Esophagus squamous epithelium (tissue), 4 donors: Measurements from ENCODE around the gene LILRB1.

Experiments used
- POLR2A ChIP-seq, 4 donors: fragments of 450-650 bp; IDR thresholded peaks; one replicate each; pipeline ENCODE4 v1.6.1; 2017; ENCODE audit warnings: antibody characterized with exemption in 4 of 4, mild to moderate bottlenecking in 4 of 4, moderate library complexity in 3 of 4
- TF ChIP-seq, protein P1 (sequence below), 6 experiments: fragments of 450-650 bp in 4 of 6; fragments of 200-600 bp in 2 of 6; sonication (generic) in 2 of 6; IDR thresholded peaks; one replicate each; pipeline ENCODE4 v1.5.1; 2016 to 2019; ENCODE audit warnings: antibody characterized with exemption in 6 of 6, mild to moderate bottlenecking in 4 of 6, moderate library complexity in 4 of 6

DNA sequence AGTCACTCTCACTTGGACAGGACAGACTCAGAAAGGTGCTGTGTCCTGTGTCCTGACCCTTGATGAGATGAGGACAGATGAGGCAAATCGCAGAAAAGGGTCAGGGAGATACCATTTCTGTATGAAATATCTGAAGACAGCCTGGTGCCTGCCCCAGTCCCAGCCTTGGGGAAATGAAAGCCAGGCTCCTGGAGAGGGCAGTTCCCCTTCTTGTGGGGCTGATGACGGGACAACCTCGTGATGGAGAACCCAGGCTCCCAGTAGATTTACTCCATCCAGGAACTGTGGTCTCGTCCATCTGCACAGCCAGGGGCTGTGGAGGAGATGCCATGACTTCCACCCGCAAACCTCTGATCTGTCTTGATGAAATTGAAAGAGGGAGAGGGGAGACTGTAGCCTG is 13.8 kb downstream of the LILRB1 start:
- TF ChIP-seq POLR2A (IDR thresholded peaks at IDR 0.05) = no peak
- TF ChIP-seq, protein P1, sequence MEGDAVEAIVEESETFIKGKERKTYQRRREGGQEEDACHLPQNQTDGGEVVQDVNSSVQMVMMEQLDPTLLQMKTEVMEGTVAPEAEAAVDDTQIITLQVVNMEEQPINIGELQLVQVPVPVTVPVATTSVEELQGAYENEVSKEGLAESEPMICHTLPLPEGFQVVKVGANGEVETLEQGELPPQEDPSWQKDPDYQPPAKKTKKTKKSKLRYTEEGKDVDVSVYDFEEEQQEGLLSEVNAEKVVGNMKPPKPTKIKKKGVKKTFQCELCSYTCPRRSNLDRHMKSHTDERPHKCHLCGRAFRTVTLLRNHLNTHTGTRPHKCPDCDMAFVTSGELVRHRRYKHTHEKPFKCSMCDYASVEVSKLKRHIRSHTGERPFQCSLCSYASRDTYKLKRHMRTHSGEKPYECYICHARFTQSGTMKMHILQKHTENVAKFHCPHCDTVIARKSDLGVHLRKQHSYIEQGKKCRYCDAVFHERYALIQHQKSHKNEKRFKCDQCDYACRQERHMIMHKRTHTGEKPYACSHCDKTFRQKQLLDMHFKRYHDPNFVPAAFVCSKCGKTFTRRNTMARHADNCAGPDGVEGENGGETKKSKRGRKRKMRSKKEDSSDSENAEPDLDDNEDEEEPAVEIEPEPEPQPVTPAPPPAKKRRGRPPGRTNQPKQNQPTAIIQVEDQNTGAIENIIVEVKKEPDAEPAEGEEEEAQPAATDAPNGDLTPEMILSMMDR (IDR thresholded peaks at IDR 0.05) = no peak
